ENCODE data around the gene OTOF.

GRCh38 chr2:26492749-26493515, 15.0 kb upstream of the OTOF start:
- TF ChIP-seq EZH2 (IDR thresholded peaks at IDR 0.05; ENCODE audit: low read length, missing control alignments) = no peak
- TF ChIP-seq CTCF (conservative IDR thresholded peaks at IDR 0.05 in 1 of 2, IDR thresholded peaks at IDR 0.05 in 1 of 2; ENCODE audit: low read depth in 1 of 2, low read length in 2 of 2) = no peak
